Endothelial cell of umbilical vein (primary cell): Measurements from ENCODE around the gene NCKAP5. TPM values are rescaled to one million over a fixed set of nuclear protein-coding genes. Genes with fewer than 3 reads are reported as not detected.

Experiments used
- BruUV-seq: library from RNA; stranded (reverse); fragments of 400-500 nt; replicated peaks from 2 replicates; lab custom pipeline; 2021; lab: Mats Ljungman, UMichigan
- CTCF ChIA-PET: fragments of 300-600, 350-600 bp; sonication (Branson Sonifier 250); formaldehyde crosslinking; loops from one replicate; lab custom pipeline; 2021; ENCODE audit warnings: antibody characterized with exemption, inconsistent platforms; lab: Charles Lee
- POLR2A ChIA-PET: fragments of 300-600, 350-600 bp; sonication (Branson Sonifier 250); formaldehyde crosslinking; loops from one replicate; lab custom pipeline; 2021; ENCODE audit warnings: antibody characterized with exemption, inconsistent platforms; lab: Charles Lee
- DNase-seq: peaks from one replicate; pipeline ENCODE4 v3.0.0-alpha.2; 2011; ENCODE audit warnings: low read depth, low spot score
- FAIRE-seq: peaks from 2 replicates; lab custom pipeline; 2011; peaks lifted over from hg19 to GRCh38; lab: Jason Lieb, UNC
- H2AFZ ChIP-seq: 2 replicates; pipeline ENCODE4 v1.6.0; 2012; ENCODE audit warnings: low read depth, low read length, control low read depth, inconsistent platforms
- H3K27ac ChIP-seq: 2 replicates; pipeline ENCODE4 v1.5.1; 2011; ENCODE audit warnings: low read depth, mild to moderate bottlenecking, control low read depth, low read length, moderate library complexity; ENCODE audit not compliant: insufficient read depth
- H3K27me3 ChIP-seq, 2 experiments: 2 replicates each; pipeline versions ENCODE4 v1.6.0 to v1.6.1; 2011; ENCODE audit warnings: low read length in 2 of 2, mixed read lengths in 1 of 2; ENCODE audit not compliant: control insufficient read depth in 2 of 2, insufficient read depth in 2 of 2
- H3K36me3 ChIP-seq, 2 experiments: 2 replicates in 1 of 2; 3 replicates in 1 of 2; pipeline ENCODE4 v1.5.1; 2011; ENCODE audit warnings: low read length in 2 of 2, mild to moderate bottlenecking in 1 of 2, moderate library complexity in 1 of 2; ENCODE audit not compliant: control insufficient read depth in 2 of 2, insufficient read depth in 2 of 2; ENCODE audit errors: extremely low read depth in 1 of 2
- H3K4me1 ChIP-seq: 3 replicates; pipeline ENCODE4 v1.5.1; 2011; ENCODE audit warnings: mild to moderate bottlenecking, low read length; ENCODE audit not compliant: control insufficient read depth, insufficient read depth; ENCODE audit errors: extremely low read depth
- H3K4me2 ChIP-seq: 2 replicates; pipeline ENCODE4 v1.6.1; 2011; ENCODE audit warnings: low read length, control low read depth, mixed read lengths; ENCODE audit not compliant: insufficient read depth
- H3K4me3 ChIP-seq, 3 experiments: fragments of 200-600 bp in 1 of 3; sonication (generic), shearing (Covaris generic) in 1 of 3; replicated peaks in 1 of 3; 2 replicates each; pipeline ENCODE4 v1.5.1; 2011 to 2016; ENCODE audit warnings: control low read depth in 3 of 3, low read length in 3 of 3, mild to moderate bottlenecking in 2 of 3, inconsistent platforms in 1 of 3, low read depth in 1 of 3, moderate library complexity in 1 of 3; ENCODE audit not compliant: insufficient read depth in 1 of 3
- H3K79me2 ChIP-seq: 2 replicates; pipeline ENCODE4 v1.6.0; 2012; ENCODE audit warnings: low read length, inconsistent platforms; ENCODE audit not compliant: control insufficient read depth, insufficient read depth
- H3K9ac ChIP-seq: replicated peaks from 2 replicates; pipeline ENCODE3; 2011; ENCODE audit warnings: low read length, control low read depth; ENCODE audit not compliant: insufficient read depth; ENCODE audit errors: extremely low read depth
- H3K9me1 ChIP-seq: replicated peaks from 3 replicates; pipeline ENCODE4 v1.6.0; 2011; ENCODE audit warnings: mild to moderate bottlenecking, low read length; ENCODE audit not compliant: control insufficient read depth, insufficient read depth; ENCODE audit errors: extremely low read depth
- H3K9me3 ChIP-seq: replicated peaks from 2 replicates; pipeline ENCODE4 v1.5.1; 2012; ENCODE audit warnings: low read length, inconsistent platforms; ENCODE audit not compliant: control insufficient read depth, insufficient read depth
- H4K20me1 ChIP-seq: replicated peaks from 2 replicates; pipeline ENCODE3; 2011; ENCODE audit warnings: mild to moderate bottlenecking, low read length; ENCODE audit not compliant: control insufficient read depth, insufficient read depth; ENCODE audit errors: extremely low read depth
- CTCF ChIP-seq, 2 donors: IDR thresholded peaks; 1 replicate in 1 of 2; 2 replicates in 1 of 2; pipeline ENCODE4 v1.5.1; 2011; ENCODE audit warnings: low read length in 2 of 2, mild to moderate bottlenecking in 2 of 2, moderate library complexity in 2 of 2, control low read depth in 1 of 2, inconsistent platforms in 1 of 2, low read depth in 1 of 2; ENCODE audit not compliant: insufficient read depth in 1 of 2; ENCODE audit errors: extremely low read depth in 1 of 2
- EZH2 ChIP-seq: IDR thresholded peaks from 2 replicates; pipeline ENCODE4 v1.6.1; 2012; ENCODE audit warnings: borderline replicate concordance, low read depth, mild to moderate bottlenecking, moderate library complexity, low read length, inconsistent platforms; ENCODE audit not compliant: severe bottlenecking
- FOS ChIP-seq: IDR thresholded peaks from 2 replicates; pipeline ENCODE4 v1.6.1; 2011; ENCODE audit warnings: mild to moderate bottlenecking, low read length, moderate library complexity, borderline replicate concordance; ENCODE audit not compliant: insufficient read depth
- GATA2 ChIP-seq: IDR thresholded peaks from 2 replicates; pipeline ENCODE4 v1.7.0; 2011; ENCODE audit warnings: low read depth, mild to moderate bottlenecking, moderate library complexity, mixed read lengths, low read length; ENCODE audit not compliant: insufficient read length, insufficient read depth
- JUN ChIP-seq: IDR thresholded peaks from 2 replicates; pipeline ENCODE4 v1.6.1; 2011; ENCODE audit warnings: borderline replicate concordance, low read depth; ENCODE audit not compliant: insufficient read length, insufficient read depth
- MAX ChIP-seq: IDR thresholded peaks from 2 replicates; pipeline ENCODE4 v1.6.1; 2011; ENCODE audit not compliant: insufficient read depth, insufficient read length
- MYC ChIP-seq: IDR thresholded peaks from one replicate; pipeline ENCODE4 v1.6.1; 2011; ENCODE audit warnings: mild to moderate bottlenecking, low read depth, low read length
- POLR2A ChIP-seq: IDR thresholded peaks from 2 replicates; pipeline ENCODE4 v1.6.1; 2012; ENCODE audit warnings: low read depth, mild to moderate bottlenecking, control low read depth, low read length
- POLR2AphosphoS5 ChIP-seq: IDR thresholded peaks from 2 replicates; pipeline ENCODE4 v1.6.1; 2012; ENCODE audit warnings: low read depth, mild to moderate bottlenecking, control low read depth, low read length, moderate library complexity; ENCODE audit not compliant: insufficient read depth
- dilution Hi-C: fragments of 300-500 bp; cut with MboI; formaldehyde crosslinking; loops from one replicate; pipeline ENCODE4 v1.15.0; 2019; ENCODE audit warnings: low sequenced_read_pairs; ENCODE audit not compliant: extremely low pct_ligation_motif_present
- intact Hi-C: fragments of 100-400 bp; cut with micrococcal nuclease; formaldehyde crosslinking; loops from one replicate; pipeline ENCODE4 v1.10.0; 2022
- polyA plus RNA-seq, 4 experiments: library from polyadenylated mRNA; depleted of rRNA in 3 of 4; stranded (reverse) in 3 of 4; unstranded in 1 of 4; fragments of >200 nt; gene quantifications; 2 replicates each; pipeline versions ENCODE4 v1.2.1 to v1.2.3, GENCODE V29; 2011 to 2012; ENCODE audit warnings: missing spikeins in 1 of 4
- total RNA-seq: library from RNA; stranded (reverse); gene quantifications from 2 replicates; pipeline ENCODE4 v1.2.3, GENCODE V29; 2021

NCKAP5 gene
- total and polyA plus RNA-seq, 2 donors (not counting 3 experiments of a cell fraction or from before 2014, with no cell fraction given): 0.47 to 3.3 TPM

GRCh38 chr2:133431289-133431688 lies 137.0 kb downstream of the NCKAP5 start:
- no peaks in the 10 kb centered on the region for H3K9me1 ChIP-seq
- no peak overlapping the region for H3K4me2 ChIP-seq
- no peaks in the 10 kb centered on the region for H3K36me3 ChIP-seq
- FAIRE-seq (no peak), DNase-seq (no peak)
- no peaks in the 10 kb centered on the region for H3K79me2 ChIP-seq
- no peak overlapping the region for H3K4me3 ChIP-seq
- H3K9me3 ChIP-seq: no peaks in the 10 kb centered on the region
- ChIA-PET CTCF (no interaction called here), POLR2A (no interaction called here)
- no peak for TF ChIP-seq GATA2
- no peak for TF ChIP-seq POLR2AphosphoS5
- no peak for TF ChIP-seq FOS
- TF ChIP-seq CTCF (IDR thresholded peaks at IDR 0.05; ENCODE audit: extremely low read depth in 1 of 2, insufficient read depth in 1 of 2, low read depth in 1 of 2, low read length in 2 of 2): no peak
- TF ChIP-seq MYC: no peak
- no peak for TF ChIP-seq MAX
- TF ChIP-seq POLR2A: no peak
- no peak for TF ChIP-seq EZH2
- TF ChIP-seq JUN: no peak
- BruUV-seq: no TSS peak
- H2AFZ ChIP-seq: no peak overlapping the region
- no peaks in the 10 kb centered on the region for H4K20me1 ChIP-seq
- dilution Hi-C loops (no loop called here), intact Hi-C loops (no loop called here)
- H3K27me3 ChIP-seq: no peaks in the 10 kb centered on the region
- H3K27ac ChIP-seq: no peak overlapping the region
- H3K9ac ChIP-seq: no peak overlapping the region
- no peaks in the 10 kb centered on the region for H3K4me1 ChIP-seq
